IMR-90 (cell line): ENCODE measurements around the gene CMIP. TPM values are rescaled to one million over a fixed set of nuclear protein-coding genes. Genes with fewer than 3 reads are reported as not detected.

ENCODE experiments used
- ATAC-seq: fragments of 200-7000 bp; cut with Tn5 transposase; 2 replicates; pipeline ENCODE4 v1.9.1; 2020; ENCODE audit warnings: low read depth, mild to moderate bottlenecking, moderate library complexity
- BruUV-seq: library from RNA; stranded (reverse); fragments of 400-500 nt; replicated peaks from 2 replicates; lab custom pipeline; 2021; lab: Mats Ljungman, UMichigan
- CTCF ChIA-PET: fragments of 300-600 bp; formaldehyde crosslinking; extraction: SDS; loops from one replicate; lab custom pipeline; 2021; ENCODE audit warnings: antibody characterized with exemption; lab: Yijun Ruan, JAX
- POLR2A ChIA-PET: fragments of 300-600 bp; sonication (Branson Sonifier 250); formaldehyde crosslinking; loops from one replicate; lab custom pipeline; 2022; ENCODE audit warnings: antibody characterized with exemption; ENCODE audit not compliant: unreplicated experiment; lab: Charles Lee
- DNase-seq: peaks from one replicate; pipeline ENCODE4 v3.0.0; 2013
- H2AFZ ChIP-seq: replicated peaks from 2 replicates; pipeline ENCODE3; 2013; ENCODE audit warnings: low read length, mild to moderate bottlenecking; ENCODE audit not compliant: poor library complexity
- H2AK5ac ChIP-seq: 2 replicates; pipeline ENCODE4 v1.6.1; 2013; ENCODE audit warnings: low read depth, low read length, inconsistent platforms
- H2AK9ac ChIP-seq: replicated peaks from 2 replicates; pipeline ENCODE3; 2013; ENCODE audit warnings: mild to moderate bottlenecking, low read depth, low read length, moderate library complexity; ENCODE audit not compliant: poor library complexity
- H2BK120ac ChIP-seq: 2 replicates; pipeline ENCODE4 v1.6.1; 2013; ENCODE audit warnings: low read depth, low read length, inconsistent platforms
- H2BK15ac ChIP-seq: 3 replicates; pipeline ENCODE4 v1.6.1; 2013; ENCODE audit warnings: low read depth, low read length, inconsistent platforms
- H2BK20ac ChIP-seq: 2 replicates; pipeline ENCODE4 v1.6.1; 2013; ENCODE audit warnings: low read depth, mild to moderate bottlenecking, inconsistent platforms, low read length, moderate library complexity
- H2BK5ac ChIP-seq: 2 replicates; pipeline ENCODE4 v1.6.1; 2013; ENCODE audit warnings: mild to moderate bottlenecking, low read depth, low read length, inconsistent platforms; ENCODE audit not compliant: poor library complexity, severe bottlenecking
- H3K14ac ChIP-seq: replicated peaks from 2 replicates; pipeline ENCODE4 v1.6.1; 2013; ENCODE audit warnings: low read depth, low read length, inconsistent platforms
- H3K18ac ChIP-seq: 2 replicates; pipeline ENCODE4 v1.6.1; 2013; ENCODE audit warnings: low read depth, low read length, control low read depth
- H3K23ac ChIP-seq: 2 replicates; pipeline ENCODE4 v1.6.1; 2013; ENCODE audit warnings: low read depth, low read length, inconsistent platforms
- H3K27ac ChIP-seq: 2 replicates; pipeline ENCODE4 v1.5.1; 2013; ENCODE audit warnings: mild to moderate bottlenecking, control low read depth, low read length; ENCODE audit not compliant: insufficient read depth
- H3K27me3 ChIP-seq: 2 replicates; pipeline ENCODE4 v1.6.1; 2013; ENCODE audit warnings: low read length; ENCODE audit not compliant: control insufficient read depth, insufficient read depth
- H3K36me3 ChIP-seq: 2 replicates; pipeline ENCODE4 v1.6.1; 2013; ENCODE audit warnings: low read length, mixed read lengths; ENCODE audit not compliant: control insufficient read depth, insufficient read depth
- H3K4ac ChIP-seq: 2 replicates; pipeline ENCODE4 v1.6.1; 2013; ENCODE audit warnings: low read depth, low read length, inconsistent platforms
- H3K4me1 ChIP-seq: 2 replicates; pipeline ENCODE4 v1.6.1; 2013; ENCODE audit warnings: low read length, mixed read lengths; ENCODE audit not compliant: control insufficient read depth, insufficient read depth
- H3K4me2 ChIP-seq: 2 replicates; pipeline ENCODE4 v1.6.1; 2013; ENCODE audit warnings: low read depth, mild to moderate bottlenecking, control low read depth, low read length, moderate library complexity
- H3K4me3 ChIP-seq: 2 replicates; pipeline ENCODE4 v1.5.1; 2013; ENCODE audit warnings: low read depth, mild to moderate bottlenecking, control low read depth, low read length, moderate library complexity; ENCODE audit not compliant: insufficient read depth
- H3K56ac ChIP-seq: 2 replicates; pipeline ENCODE4 v1.6.1; 2013; ENCODE audit warnings: low read length, inconsistent platforms; ENCODE audit not compliant: insufficient read depth; ENCODE audit errors: extremely low read depth
- H3K79me1 ChIP-seq, 2 experiments: 2 replicates each; pipeline ENCODE4 v1.6.1; 2013; ENCODE audit warnings: low read length in 2 of 2, inconsistent platforms in 1 of 2, low read depth in 1 of 2
- H3K9ac ChIP-seq: 2 replicates; pipeline ENCODE4 v1.6.1; 2013; ENCODE audit warnings: low read depth, low read length, control low read depth
- H3K9me1 ChIP-seq: 2 replicates; pipeline ENCODE4 v1.6.1; 2013; ENCODE audit warnings: low read length, inconsistent platforms; ENCODE audit not compliant: insufficient read depth
- H3K9me3 ChIP-seq: 2 replicates; pipeline ENCODE4 v1.6.1; 2013; ENCODE audit warnings: low read length; ENCODE audit not compliant: control insufficient read depth, insufficient read depth
- H4K20me1 ChIP-seq: 2 replicates; pipeline ENCODE4 v1.6.1; 2013; ENCODE audit warnings: low read length, inconsistent platforms; ENCODE audit not compliant: insufficient read depth
- H4K5ac ChIP-seq: 2 replicates; pipeline ENCODE4 v1.6.1; 2013; ENCODE audit warnings: mild to moderate bottlenecking, low read depth, low read length, control low read depth
- H4K8ac ChIP-seq, 2 experiments: 2 replicates each; pipeline ENCODE4 v1.6.1; 2013; ENCODE audit warnings: low read depth in 2 of 2, low read length in 2 of 2, control low read depth in 1 of 2, inconsistent platforms in 1 of 2
- H4K91ac ChIP-seq: 2 replicates; pipeline ENCODE4 v1.6.1; 2013; ENCODE audit warnings: low read depth, low read length, inconsistent platforms; ENCODE audit not compliant: insufficient read depth
- CEBPB ChIP-seq: IDR thresholded peaks from 2 replicates; pipeline ENCODE4 v1.6.1; 2012; ENCODE audit warnings: low read depth, low read length, improper control_type of control experiment
- CHD1 ChIP-seq: IDR thresholded peaks from 2 replicates; pipeline ENCODE4 v1.6.1; 2012; ENCODE audit warnings: low read depth, low read length, improper control_type of control experiment
- CTCF ChIP-seq: conservative IDR thresholded peaks from 2 replicates; pipeline ENCODE4 v1.5.1; 2012; ENCODE audit warnings: mild to moderate bottlenecking, low read depth, low read length, improper control_type of control experiment
- MAFK ChIP-seq: IDR thresholded peaks from 2 replicates; pipeline ENCODE4 v1.6.1; 2012; ENCODE audit warnings: low read depth, low read length, improper control_type of control experiment
- MAZ ChIP-seq: IDR thresholded peaks from 2 replicates; pipeline ENCODE4 v1.6.1; 2012; ENCODE audit warnings: low read depth, mild to moderate bottlenecking, low read length, improper control_type of control experiment, moderate library complexity, borderline replicate concordance
- MXI1 ChIP-seq: IDR thresholded peaks from 2 replicates; pipeline ENCODE4 v1.6.1; 2012; ENCODE audit warnings: low read depth, mild to moderate bottlenecking, low read length, moderate library complexity, borderline replicate concordance
- POLR2A ChIP-seq: IDR thresholded peaks from 2 replicates; pipeline ENCODE4 v1.6.1; 2012; ENCODE audit warnings: mild to moderate bottlenecking, low read depth, low read length
- RCOR1 ChIP-seq: IDR thresholded peaks from 2 replicates; pipeline ENCODE4 v1.6.1; 2012; ENCODE audit warnings: mild to moderate bottlenecking, low read length, improper control_type of control experiment; ENCODE audit not compliant: insufficient replicate concordance
- RFX5 ChIP-seq: IDR thresholded peaks from 2 replicates; pipeline ENCODE4 v1.8.0; 2012; ENCODE audit warnings: low read depth, mild to moderate bottlenecking, low read length, moderate library complexity
- SMC3 ChIP-seq: fragments of 150-350 bp; IDR thresholded peaks from 2 replicates; pipeline ENCODE4 v1.6.1; 2016; ENCODE audit warnings: low read depth, mild to moderate bottlenecking, antibody characterized with exemption, low read length, moderate library complexity
- WGBS, 2 experiments: methylation state at CpG; one replicate each; pipeline versions ENCODE4 v1.1.5 to v1.1.7; 2013; ENCODE audit warnings: missing lambda C conversion rate in 2 of 2; ENCODE audit not compliant: insufficient read length in 1 of 2; ENCODE audit errors: extremely low coverage in 2 of 2; 5-methylcytosine and 5-hydroxymethylcytosine counted together
- dilution Hi-C: fragments of 300-500 bp; cut with HindIII; formaldehyde crosslinking; loops from one replicate; pipeline ENCODE4 v1.14.3; 2018; ENCODE audit warnings: low sequenced_read_pairs; ENCODE audit not compliant: unreplicated experiment
- in situ Hi-C: fragments of 300-500 bp; cut with MboI; formaldehyde crosslinking; loops from 3 replicates; pipeline ENCODE4 v1.14.3; 2019; ENCODE audit warnings: low sequenced_read_pairs, inconsistent platforms, mixed read lengths
- intact Hi-C: fragments of 100-400 bp; cut with micrococcal nuclease; formaldehyde crosslinking; loops from 2 replicates; pipeline ENCODE4 v1.10.0; 2022
- polyA plus RNA-seq, 3 experiments: library from polyadenylated mRNA; depleted of rRNA; stranded (reverse); fragments of >200 nt; gene quantifications; 2 replicates each; pipeline ENCODE4 v1.2.3, GENCODE V29; 2012; ENCODE audit warnings: low replicate concordance in 1 of 3
- total RNA-seq: library from RNA; depleted of rRNA; stranded (reverse); fragments of >200 nt; gene quantifications from 2 replicates; pipeline ENCODE4 v1.2.3, GENCODE V29; 2012
- TF ChIP-seq, protein P1 (sequence below): fragments of 150-350 bp; IDR thresholded peaks from 2 replicates; pipeline ENCODE4 v1.6.1; 2017; ENCODE audit warnings: mild to moderate bottlenecking, antibody characterized with exemption, low read length, low read depth
- TF ChIP-seq, protein P2 (sequence below): fragments of 150-350 bp; IDR thresholded peaks from 2 replicates; pipeline ENCODE4 v1.6.1; 2016; ENCODE audit warnings: low read depth, mild to moderate bottlenecking, low read length, moderate library complexity, borderline replicate concordance

The CMIP gene
- total and polyA plus RNA-seq, 2 of the 4 experiments (the other 2 are of a cell fraction) = 3.2 to 11.6 TPM

GRCh38 chr16:81650281-81650680, 205.7 kb downstream of the CMIP start:
- Histone ChIP-seq H3K18ac (no peak overlapping the region), H3K36me3 (peaks cover 9% of the 10 kb centered on the region; the same call in 1 of the 2 replicates), H3K56ac (no peak overlapping the region), H3K4me2 (no peak overlapping the region), H3K9ac (no peak overlapping the region), H3K23ac (no peak overlapping the region), H2AK5ac (no peak overlapping the region), H2BK120ac (no peak overlapping the region), H3K79me1 (peaks cover 22 to 41% of the 10 kb centered on the region in 2 experiments), H4K91ac (no peak overlapping the region), H3K27me3 (no peaks in the 10 kb centered on the region), H3K27ac (no peak overlapping the region), H3K4ac (no peak overlapping the region), H2BK5ac (no peak overlapping the region), H3K9me3 (peaks cover 3% of the 10 kb centered on the region), H2BK20ac (no peak overlapping the region), H3K14ac (no peak overlapping the region), H3K9me1 (peaks cover 10% of the 10 kb centered on the region), H2AK9ac (no peak overlapping the region), H4K5ac (no peak overlapping the region), H3K4me3 (no peak overlapping the region), H3K4me1 (peaks cover 23% of the 10 kb centered on the region), H4K8ac (no peak overlapping the region), H2BK15ac (no peak overlapping the region), H4K20me1 (peaks cover 53% of the 10 kb centered on the region), H2AFZ (no peak overlapping the region)
- DNase-seq (no peak), ATAC-seq (no peak)
- TF ChIP-seq CEBPB (no peak), CHD1 (no peak), MXI1 (no peak), POLR2A (no peak), CTCF (no peak), SMC3 (no peak), MAZ (no peak), MAFK (no peak), RCOR1 (no peak), RFX5 (no peak)
- TF ChIP-seq, protein P1, sequence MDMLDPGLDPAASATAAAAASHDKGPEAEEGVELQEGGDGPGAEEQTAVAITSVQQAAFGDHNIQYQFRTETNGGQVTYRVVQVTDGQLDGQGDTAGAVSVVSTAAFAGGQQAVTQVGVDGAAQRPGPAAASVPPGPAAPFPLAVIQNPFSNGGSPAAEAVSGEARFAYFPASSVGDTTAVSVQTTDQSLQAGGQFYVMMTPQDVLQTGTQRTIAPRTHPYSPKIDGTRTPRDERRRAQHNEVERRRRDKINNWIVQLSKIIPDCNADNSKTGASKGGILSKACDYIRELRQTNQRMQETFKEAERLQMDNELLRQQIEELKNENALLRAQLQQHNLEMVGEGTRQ = no peak
- TF ChIP-seq, protein P2, sequence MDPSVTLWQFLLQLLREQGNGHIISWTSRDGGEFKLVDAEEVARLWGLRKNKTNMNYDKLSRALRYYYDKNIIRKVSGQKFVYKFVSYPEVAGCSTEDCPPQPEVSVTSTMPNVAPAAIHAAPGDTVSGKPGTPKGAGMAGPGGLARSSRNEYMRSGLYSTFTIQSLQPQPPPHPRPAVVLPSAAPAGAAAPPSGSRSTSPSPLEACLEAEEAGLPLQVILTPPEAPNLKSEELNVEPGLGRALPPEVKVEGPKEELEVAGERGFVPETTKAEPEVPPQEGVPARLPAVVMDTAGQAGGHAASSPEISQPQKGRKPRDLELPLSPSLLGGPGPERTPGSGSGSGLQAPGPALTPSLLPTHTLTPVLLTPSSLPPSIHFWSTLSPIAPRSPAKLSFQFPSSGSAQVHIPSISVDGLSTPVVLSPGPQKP = no peak
- no TSS peak for BruUV-seq
- WGBS, 2 experiments = 97% methylated on average over 4 of the region's 8 CpGs; no CpG with 5 or more reads in 1 of the 2 experiments
- in situ Hi-C loops = no loop called here
- POLR2A ChIA-PET = no interaction called here
- CTCF ChIA-PET = no interaction called here
- intact Hi-C loops = no loop called here
- dilution Hi-C loops = no loop called here
